Measurements from ENCODE around the gene PDK3. TPM values are rescaled to one million over a fixed set of nuclear protein-coding genes. Genes with fewer than 3 reads are reported as not detected.

Gene PDK3
- total and polyA plus RNA-seq, 10 donors = 4.3 to 53.0 (median 30.1) TPM

GRCh38 chrX:24493740-24494581 lies 28.9 kb downstream of the PDK3 start:
- Histone ChIP-seq H3K4me1 (peaks cover 0 to 31% (median 3%) of the 10 kb centered on the region in 6 donors), H3K27ac (peak overlapping the region in 2 of 8 donors; percentile 8 to 16), H3K9me3 (no peaks in the 10 kb centered on the region), H3K36me3 (peaks cover 0 to under 1% (median 0%) of the 10 kb centered on the region in 6 donors), H3K27me3 (replicated peaks in 1 of 7) (no peaks in the 10 kb centered on the region), H3K4me3 (no peak overlapping the region)
- DNase-seq = no peak
- intact Hi-C loops (cut with DNase I; ENCODE audit: low total_unique reads) = no loop called here
- WGBS, 5 donors = 36 to 57% (median 43%) methylated on average over 6 of the region's 6 CpGs
- TF ChIP-seq POLR2AphosphoS5 (IDR thresholded peaks at IDR 0.05) = no peak
- no peak for TF ChIP-seq CTCF (IDR thresholded peaks at IDR 0.05 in 8 of 11, conservative IDR thresholded peaks at IDR 0.05 in 3 of 11)
- TF ChIP-seq POLR2A (IDR thresholded peaks at IDR 0.05) = no peak

GRCh38 chrX:24494647-24495075 lies 29.6 kb downstream of the PDK3 start:
- H3K9me3 ChIP-seq = no peaks in the 10 kb centered on the region
- H3K27me3 ChIP-seq (replicated peaks in 1 of 7) = no peaks in the 10 kb centered on the region
- 7 to 48% (median 20%) methylated on average over 8 of the region's 8 CpGs for WGBS, 5 donors
- TF ChIP-seq POLR2AphosphoS5 (IDR thresholded peaks at IDR 0.05) = no peak
- TF ChIP-seq POLR2A (IDR thresholded peaks at IDR 0.05) = no peak
- TF ChIP-seq CTCF (IDR thresholded peaks at IDR 0.05 in 8 of 11, conservative IDR thresholded peaks at IDR 0.05 in 3 of 11) = no peak
- intact Hi-C loops (cut with DNase I; ENCODE audit: low total_unique reads) = no loop called here
- peak overlapping the region in 1 of 8 donors; percentile 16 for H3K27ac ChIP-seq
- DNase-seq = no peak
- peaks cover 0 to 33% (median 3%) of the 10 kb centered on the region in 6 donors for H3K4me1 ChIP-seq
- H3K4me3 ChIP-seq = no peak overlapping the region
- H3K36me3 ChIP-seq = peaks cover 0 to 8% (median 1%) of the 10 kb centered on the region in 6 donors

- DNase-seq = no peak
- no peaks in the 10 kb centered on the region for H3K9me3 ChIP-seq
- H3K4me1 ChIP-seq = peaks cover 0 to 33% (median 3%) of the 10 kb centered on the region in 6 donors
- peaks cover 0 to 18% (median 3%) of the 10 kb centered on the region in 6 donors for H3K36me3 ChIP-seq
- no peaks in the 10 kb centered on the region for H3K27me3 ChIP-seq (replicated peaks in 1 of 7)
- no peak overlapping the region for H3K4me3 ChIP-seq
- intact Hi-C loops (cut with DNase I; ENCODE audit: low total_unique reads) = loop anchor here (2.0 kb wide), 1 partner anchor 97 kb away; no protein-coding TSS in a partner anchor
- no peak overlapping the region for H3K27ac ChIP-seq
- WGBS, 5 donors = 77 to 99% (median 92%) methylated on average over 5 to 6 of the region's 6 CpGs
- TF ChIP-seq CTCF (IDR thresholded peaks at IDR 0.05 in 8 of 11, conservative IDR thresholded peaks at IDR 0.05 in 3 of 11) (no peak), POLR2A (IDR thresholded peaks at IDR 0.05) (no peak), POLR2AphosphoS5 (IDR thresholded peaks at IDR 0.05) (no peak)
These were observed 30.6 kb downstream of the PDK3 start for GRCh38 chrX:24495700-24496099.

GRCh38 chrX:24498181-24498580 lies 33.1 kb downstream of the PDK3 start:
- no peak for DNase-seq

More at GRCh38 chrX:24498181-24498580, 33.1 kb downstream of the PDK3 start:
- Histone ChIP-seq H3K4me1 (peaks cover 0 to 33% (median 3%) of the 10 kb centered on the region in 6 donors), H3K27ac (peak overlapping the region in 1 of 8 donors; percentile 40), H3K36me3 (peaks cover 0 to 36% (median 3%) of the 10 kb centered on the region in 6 donors), H3K27me3 (replicated peaks in 1 of 7) (no peaks in the 10 kb centered on the region), H3K9me3 (no peaks in the 10 kb centered on the region), H3K4me3 (no peak overlapping the region)
- TF ChIP-seq CTCF (IDR thresholded peaks at IDR 0.05 in 8 of 11, conservative IDR thresholded peaks at IDR 0.05 in 3 of 11) = peak in 6 of 11 experiments; percentile 16 to 34 (median 26)
- no peak for TF ChIP-seq POLR2A (IDR thresholded peaks at IDR 0.05)
- no peak for TF ChIP-seq POLR2AphosphoS5 (IDR thresholded peaks at IDR 0.05)
- intact Hi-C loops (cut with DNase I; ENCODE audit: low total_unique reads) = no loop called here
- 63 to 89% (median 77%) methylated on average over 5 of the region's 5 CpGs for WGBS, 5 donors

All from spleen (tissue), 11 donors.